HG03457 (cell line): ENCODE measurements around the gene PTPRG.

Experiments
- ATAC-seq: cut with Tn5 transposase; IDR thresholded peaks from one replicate; pipeline ENCODE4 v1.9.1; 2021; ENCODE audit warnings: moderate number of reproducible peaks; ENCODE audit not compliant: unreplicated experiment

The PTPRG gene

DNA sequence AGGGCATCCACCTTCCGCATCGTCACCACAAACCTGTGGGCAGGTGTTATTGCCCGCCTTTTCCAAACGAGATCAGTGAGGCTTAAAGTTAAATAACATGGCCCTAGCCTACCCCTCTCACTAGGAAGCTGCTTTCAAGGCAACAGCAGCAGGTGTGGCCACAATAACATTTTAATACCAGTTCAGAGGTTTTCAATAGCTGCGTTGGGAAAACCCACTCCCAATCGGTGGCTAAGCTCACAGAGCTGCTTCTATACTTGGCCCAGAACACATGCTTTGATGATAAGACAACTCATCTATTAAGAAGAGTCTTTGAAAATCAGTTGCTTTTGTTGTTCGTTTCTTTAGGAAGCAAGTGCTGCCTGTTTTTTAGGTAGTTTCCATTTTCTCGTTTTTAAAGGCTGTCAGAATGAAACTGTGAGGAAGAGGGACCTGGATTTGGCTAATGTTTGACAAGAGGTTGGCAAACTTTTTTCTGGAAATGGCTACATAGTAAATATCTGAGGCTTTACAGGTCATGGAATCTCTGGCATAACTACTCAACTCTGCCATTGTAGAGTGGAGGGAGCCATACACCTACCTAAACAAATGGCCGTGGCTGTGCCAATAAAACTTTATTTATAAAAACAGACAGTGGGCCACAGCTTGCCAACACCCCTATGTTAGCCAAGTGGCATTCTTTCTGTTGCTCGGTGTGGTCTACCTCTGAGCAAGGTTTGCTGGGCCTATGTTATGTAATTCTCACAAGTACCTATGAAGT is 632.4 kb downstream of the PTPRG start:
- no peak for ATAC-seq

DNA sequence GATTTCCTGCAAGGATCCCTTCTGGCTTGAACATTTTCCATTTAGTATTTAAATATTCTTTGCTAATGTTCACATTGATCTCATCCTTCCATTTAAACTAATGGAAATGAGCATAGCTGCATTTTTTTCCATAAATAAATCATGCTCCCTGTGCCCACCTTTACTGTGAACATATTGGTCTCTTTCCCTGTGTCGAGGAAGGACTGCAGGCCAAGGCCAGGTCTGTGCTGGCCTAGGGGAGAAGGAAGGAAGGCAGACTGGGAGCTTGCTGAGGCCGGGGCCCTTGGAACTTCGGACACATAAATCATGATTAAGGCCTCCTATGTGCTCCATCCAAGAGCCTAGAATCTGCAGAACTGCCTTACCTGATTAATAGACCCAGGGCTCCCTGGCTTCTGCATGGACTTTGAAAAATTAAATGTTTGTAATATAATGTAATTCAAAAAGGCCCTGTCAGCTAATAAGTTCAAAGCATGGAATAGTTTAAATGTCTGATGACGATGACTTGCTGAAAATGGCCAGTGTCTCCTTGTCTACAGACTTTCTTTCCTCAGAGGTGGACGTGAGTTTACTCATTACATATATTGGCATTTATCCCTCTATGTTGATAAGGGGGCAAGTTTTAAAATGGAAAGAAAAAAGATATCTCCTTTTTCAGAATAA is 636.1 kb downstream of the PTPRG start:
- ATAC-seq: no peak

DNA sequence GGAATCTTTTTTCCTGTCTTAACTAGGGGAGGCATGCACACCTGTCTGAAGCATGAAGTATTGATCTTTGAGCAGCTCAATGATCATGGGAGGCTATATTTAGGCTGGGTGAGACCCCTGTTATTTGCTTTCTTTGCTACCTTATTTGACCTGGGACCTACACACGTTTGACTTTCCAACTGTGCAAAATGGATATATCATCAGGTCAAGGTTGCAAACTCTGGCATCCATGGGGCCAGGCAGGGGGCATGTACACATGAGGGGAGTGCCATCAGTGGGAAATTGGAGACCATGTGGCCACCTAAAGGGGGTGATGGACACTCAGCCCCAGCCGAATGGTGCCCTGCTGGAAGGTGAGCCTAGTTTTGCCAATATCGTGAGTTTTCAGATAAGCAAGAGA is 637.8 kb downstream of the PTPRG start:
- no peak for ATAC-seq

DNA sequence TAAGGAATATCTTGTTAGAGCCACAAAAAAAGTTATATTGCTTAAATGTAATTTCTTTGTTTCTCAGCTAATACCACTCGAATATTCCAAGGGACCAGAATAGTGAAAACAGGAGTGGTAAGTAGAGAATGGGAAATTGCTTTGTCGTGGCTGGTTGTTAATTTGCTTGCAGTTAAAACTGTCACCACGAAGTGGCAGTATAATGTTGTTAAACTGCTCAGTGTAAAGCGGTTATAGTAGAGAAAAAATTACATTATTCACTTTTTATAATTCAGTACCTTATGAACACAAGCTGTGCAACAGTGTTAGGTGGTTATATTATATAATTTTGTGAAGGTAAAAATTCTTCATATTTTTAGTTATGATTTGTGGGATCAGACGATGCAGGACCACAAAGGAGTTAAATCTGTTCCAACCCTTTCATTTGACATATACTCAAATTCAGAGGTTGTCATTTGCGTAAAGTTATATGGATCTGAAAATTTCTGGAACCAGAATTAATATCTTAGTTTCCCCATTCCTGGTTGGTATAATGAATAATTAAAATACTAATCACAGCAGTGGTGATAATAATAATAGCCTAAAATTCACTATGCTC is 640.2 kb downstream of the PTPRG start:
- ATAC-seq: no peak

DNA sequence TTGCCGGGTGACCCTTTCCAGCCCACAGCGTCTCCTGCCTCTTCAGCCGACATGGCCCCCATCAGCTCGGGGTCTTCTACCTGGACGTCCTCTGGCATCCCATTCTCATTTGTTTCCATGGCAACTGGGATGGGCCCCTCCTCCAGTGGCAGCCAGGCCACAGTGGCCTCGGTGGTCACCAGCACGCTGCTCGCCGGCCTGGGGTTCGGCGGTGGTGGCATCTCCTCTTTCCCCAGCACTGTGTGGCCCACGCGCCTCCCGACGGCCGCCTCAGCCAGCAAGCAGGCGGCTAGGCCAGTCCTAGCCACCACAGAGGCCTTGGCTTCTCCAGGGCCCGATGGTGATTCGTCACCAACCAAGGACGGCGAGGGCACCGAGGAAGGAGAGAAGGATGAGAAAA is 641.8 kb downstream of the PTPRG start:
- ATAC-seq: no peak

DNA sequence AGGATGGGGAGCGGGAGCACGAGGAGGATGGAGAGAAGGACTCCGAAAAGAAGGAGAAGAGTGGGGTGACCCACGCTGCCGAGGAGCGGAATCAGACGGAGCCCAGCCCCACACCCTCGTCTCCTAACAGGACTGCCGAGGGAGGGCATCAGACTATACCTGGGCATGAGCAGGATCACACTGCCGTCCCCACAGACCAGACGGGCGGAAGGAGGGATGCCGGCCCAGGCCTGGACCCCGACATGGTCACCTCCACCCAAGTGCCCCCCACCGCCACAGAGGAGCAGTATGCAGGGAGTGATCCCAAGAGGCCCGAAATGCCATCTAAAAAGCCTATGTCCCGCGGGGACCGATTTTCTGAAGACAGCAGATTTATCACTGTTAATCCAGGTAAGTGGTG is 642.2 kb downstream of the PTPRG start:
- ATAC-seq: no peak

DNA sequence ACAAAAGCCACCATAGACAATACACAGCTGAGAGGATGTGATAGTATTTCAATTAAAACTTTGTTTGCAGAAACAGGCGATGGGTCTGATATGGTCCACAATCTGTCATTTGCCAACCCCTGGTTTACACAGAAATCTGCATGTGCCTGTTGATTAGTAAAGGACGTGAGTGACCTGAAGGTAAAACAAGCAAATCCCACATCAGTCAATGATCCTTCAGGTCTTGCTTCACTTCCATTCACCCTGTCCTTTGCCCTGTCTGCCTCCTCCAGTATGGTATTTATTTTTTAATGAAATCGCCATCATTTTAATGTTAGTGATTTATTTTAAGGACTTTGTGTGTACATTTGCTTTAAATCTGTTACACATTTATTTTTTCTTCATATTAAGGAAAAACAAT is 645.8 kb downstream of the PTPRG start:
- ATAC-seq: no peak

DNA sequence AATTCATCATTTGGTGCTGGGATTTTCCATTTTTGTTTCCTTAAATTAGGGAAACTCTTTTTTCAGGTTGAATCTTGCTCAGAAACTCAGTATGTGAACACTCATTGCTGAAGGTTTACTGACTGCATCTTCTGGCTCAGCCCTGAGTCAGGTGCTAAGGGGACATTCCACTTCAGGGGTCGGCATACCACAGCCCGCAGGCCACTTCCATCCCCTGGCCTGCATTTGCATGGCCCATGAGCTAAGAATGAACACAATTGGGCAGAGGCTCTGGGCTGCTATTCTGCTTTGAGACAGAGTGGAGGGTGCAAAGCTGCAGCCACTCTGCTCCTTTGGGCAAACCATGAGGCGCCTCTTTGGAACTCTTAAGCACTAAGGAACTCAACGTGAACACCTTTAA is 647.0 kb downstream of the PTPRG start:
- no peak for ATAC-seq

DNA sequence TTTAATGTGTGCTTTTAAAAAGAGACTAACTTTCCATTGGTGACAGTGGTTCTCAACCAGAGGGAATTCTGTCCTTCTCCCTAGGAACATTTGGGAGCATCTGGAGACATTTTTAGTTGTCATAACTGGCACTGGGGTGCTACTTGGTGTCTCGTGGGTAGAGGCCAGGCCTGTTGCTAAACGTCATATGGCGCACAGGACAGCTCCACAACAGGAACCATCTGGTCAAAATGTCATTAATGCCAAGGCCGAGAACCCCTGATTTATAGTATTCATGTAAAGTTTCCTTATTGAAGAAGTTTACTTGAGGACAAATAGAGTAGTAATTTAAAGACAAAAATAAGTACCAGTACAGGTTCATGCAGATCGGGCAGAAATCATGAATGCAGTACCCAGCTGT is 647.7 kb downstream of the PTPRG start:
- ATAC-seq: no peak

DNA sequence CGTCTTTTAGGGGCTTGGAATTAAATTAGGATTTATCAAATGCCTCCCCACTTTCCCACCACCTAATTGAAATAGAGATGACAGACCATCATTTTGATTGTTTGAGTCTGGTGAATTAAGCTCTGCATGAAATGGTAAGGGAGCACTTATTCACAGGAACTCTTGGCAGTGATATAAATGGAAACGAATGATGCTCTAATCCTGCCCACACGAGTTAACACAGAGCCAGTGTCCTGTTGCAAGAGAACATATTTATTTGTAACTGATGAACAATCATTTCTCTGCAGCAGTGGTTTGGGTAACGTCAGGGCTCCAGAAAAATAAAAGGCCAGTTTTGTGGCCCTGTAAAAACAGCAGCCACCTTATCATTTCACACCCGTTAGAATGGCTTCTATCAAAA is 648.6 kb downstream of the PTPRG start:
- no peak for ATAC-seq

DNA sequence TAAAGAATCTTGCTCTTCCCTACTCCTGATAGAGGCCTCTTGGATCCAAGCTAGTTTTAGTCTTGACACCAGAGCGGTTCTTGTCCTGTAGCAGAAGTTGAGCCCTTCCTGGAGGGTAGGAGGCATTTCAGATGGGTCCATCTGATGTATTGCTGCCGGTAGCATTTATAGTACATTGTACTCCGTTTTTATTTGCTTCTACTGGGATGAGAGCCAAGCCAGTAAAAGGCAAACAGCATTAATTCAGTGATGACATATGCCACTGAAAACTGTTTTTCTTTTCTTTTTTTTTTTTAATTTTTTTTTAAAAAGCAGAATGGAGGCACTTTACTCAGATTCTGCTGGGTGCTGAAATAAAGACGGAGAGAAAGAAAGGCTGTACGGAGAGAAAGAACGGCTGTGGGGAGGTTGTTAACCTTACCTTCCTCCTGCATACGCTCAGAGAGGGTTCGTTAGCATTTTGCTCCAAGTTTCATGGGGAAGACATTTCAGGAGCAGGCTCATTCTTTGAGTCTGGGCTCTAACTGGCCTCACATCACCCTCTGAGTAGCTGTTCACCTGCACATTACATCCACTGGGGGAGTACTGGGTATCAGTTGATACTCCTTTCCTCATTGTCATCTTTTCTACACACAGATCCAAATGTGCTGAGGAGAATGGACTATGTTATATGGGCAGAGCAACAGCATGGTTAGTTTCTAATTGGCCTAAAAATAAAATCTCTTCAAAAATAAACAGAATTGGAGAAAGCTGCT is 650.5 kb downstream of the PTPRG start:
- no peak for ATAC-seq

DNA sequence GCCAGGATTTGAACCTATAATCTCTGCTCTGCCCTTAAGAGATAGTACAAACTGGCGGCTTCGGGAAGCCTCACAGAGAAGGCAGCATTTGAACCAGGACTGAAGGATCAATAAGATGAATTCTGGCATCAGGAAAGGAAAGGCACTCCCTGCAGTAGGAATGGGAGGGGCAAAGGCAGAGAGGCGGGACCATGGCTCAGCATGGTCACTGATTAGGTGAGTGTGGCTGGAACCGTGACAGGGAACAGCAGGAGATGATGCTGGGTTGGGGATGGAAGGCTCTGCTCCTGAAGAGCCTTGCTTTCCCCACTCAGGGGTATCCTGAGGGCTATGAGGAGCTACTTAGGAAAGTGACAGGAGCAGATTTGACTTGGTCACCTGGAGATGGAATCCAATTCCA is 653.5 kb downstream of the PTPRG start:
- ATAC-seq: no peak

DNA sequence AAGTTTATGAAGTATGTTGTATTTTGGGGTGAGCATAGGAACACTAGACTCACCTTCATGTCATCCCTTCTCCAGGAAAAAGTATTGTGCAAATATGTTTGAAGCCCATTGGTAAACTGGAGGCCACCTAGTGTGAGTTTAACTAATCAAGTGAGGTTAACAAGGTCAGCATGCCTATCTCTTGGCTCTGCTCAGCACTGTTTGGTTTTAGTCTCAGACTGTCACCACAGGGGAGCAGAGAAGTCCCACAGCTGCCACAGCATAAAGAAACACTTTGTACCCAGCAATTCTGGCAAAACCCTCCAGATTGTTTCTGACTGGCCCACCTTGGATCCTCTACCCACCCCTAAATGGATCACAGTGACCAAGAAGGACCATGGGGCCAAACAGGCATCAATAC is 659.2 kb downstream of the PTPRG start:
- no peak for ATAC-seq

DNA sequence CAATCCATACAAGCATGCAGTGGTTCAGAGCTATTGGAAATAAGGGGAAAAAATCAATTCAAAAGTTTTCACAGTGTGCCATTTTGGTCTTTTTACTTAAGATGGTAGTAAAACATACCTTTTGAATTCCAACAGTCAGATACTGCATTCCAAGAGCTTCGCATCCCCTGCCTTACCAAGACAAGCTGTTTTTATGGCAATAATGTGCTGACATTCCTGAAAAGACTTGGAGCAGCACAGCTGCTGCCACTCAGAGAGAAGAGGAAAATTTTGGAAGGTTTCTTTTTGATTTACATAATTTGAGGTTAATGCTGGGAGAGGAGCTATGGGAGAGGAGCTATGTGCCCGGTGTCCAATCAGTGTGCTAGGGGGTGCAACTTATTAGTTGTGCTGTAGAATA is 663.7 kb downstream of the PTPRG start:
- no peak for ATAC-seq

DNA sequence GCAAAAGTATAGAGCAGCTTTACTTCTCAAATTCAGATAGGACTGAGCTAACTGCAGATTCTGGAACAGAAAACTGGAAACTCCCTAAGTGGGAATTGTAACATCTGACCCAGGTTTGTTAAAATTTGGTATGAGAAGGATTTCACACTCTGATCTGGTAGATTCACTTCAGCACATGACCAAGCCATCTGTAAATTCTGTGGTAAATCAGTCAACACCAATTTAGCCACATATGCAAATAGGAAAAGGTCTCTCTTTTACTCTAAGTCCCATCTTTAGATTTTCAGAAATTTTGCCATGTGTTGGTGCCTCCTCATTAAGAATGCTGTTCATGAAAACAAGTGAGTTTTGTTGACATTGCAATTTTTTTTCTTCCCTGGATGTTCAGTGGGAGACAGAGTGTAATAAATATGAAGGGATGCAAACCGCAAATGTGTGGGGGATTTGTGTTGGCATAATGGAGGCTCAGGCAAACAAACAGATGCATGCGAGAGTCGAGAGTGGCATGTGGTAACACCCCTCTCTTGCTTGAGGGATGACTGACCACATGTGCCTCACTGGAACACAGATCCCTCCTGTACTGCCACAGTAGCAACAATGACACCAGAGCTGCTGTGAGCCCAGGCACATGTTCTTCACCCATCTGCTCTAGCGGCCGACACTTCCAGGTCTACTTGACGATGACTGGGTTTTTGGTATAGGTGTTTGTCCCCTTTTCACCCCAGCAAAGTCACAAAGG is 665.4 kb downstream of the PTPRG start:
- no peak for ATAC-seq

DNA sequence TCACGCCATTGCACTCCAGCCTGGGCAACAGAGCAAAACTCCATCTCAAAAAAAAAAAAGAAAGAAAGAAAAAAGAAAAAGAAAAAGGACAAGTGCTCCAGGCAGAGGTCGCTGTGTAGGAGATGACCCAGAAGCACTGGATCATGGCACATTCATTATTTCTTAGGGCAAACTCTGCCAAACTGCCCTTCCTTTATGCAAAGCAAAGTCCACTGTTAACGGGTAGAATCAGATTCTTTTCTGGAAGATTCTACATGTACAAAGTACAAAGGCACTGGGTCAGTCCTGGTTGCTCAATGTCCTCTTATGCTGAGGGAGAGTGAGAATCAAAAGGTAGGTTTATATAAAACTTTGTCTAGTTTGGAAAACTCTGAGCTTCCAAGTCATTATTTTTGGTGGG is 667.1 kb downstream of the PTPRG start:
- no peak for ATAC-seq

DNA sequence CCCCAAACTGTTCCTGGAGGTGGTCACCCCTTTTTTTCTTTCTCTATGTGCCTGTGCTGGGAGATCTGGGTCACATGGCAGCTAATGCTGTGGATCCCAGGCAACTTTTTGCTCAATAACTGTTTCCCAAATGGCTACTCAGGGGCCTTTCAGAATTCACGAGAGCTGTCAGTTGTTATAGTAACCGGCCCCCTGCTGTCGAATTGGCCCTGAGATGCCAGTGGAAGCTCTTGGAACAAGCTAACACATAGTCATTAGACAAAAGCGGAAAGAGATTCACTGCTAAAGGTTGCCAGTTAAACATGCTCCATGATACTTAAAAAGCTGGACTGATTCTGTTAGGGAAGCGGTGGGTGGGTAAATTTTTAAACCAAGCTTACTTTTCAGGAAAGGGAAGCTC is 667.8 kb downstream of the PTPRG start:
- ATAC-seq: no peak

DNA sequence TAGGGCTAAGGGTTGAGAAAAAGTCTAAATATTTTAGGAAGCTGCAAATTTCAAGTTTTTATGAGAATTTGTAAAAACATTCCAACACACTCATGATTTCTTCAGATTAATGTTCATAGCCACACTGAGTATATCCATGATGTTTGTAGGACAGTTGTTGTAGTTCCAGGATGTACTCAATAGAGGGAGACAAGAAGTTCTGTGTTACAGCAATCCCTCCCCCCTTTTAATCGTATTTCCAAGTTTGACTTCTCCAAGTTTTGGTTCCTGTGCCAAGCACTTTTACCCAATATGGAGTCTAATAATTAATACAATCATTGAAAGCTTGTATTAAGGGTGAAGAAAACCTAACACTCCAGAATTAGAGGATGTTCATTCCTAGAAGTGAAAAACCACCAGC is 668.5 kb downstream of the PTPRG start:
- no peak for ATAC-seq

DNA sequence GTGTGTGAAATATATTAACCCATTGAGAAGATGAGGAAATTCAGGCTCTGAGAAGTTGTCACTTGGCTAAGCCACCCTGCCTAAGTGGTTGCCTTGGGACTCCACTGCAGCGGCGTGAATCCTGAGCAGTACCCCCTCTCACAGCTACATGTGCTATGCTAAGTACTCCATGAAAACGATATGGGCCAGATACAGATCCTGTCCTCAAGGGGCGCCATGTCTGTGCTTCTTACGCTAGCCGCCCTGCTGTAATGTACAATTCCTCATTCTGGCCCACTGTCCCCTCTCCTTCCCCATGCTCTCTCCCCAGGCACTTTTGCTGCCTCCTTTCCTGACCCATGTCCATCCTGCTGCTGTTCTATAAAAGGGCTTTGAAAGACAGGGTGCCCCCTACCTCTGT is 671.7 kb downstream of the PTPRG start:
- no peak for ATAC-seq

DNA sequence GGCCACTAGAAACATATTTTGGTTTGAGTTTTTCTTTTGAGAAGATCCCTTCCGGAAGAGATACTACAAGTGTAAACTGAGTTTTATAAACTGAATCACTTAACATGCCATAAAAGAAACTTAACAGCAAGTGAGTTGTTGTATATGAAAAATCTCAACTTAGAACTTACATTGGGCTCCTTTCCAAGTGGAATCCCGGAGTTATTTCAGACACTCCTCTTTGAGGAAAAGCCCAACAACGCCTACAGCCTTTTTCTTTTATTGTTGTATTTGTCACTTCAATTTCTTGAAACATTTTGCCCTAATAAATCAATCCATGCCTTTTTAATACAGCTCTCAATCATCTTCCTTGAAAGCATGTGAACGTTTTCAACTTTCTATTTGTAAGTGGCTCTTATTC is 674.6 kb downstream of the PTPRG start:
- no peak for ATAC-seq
